H1 (cell line): ENCODE measurements around the gene DRC7. TPM values are rescaled to one million over a fixed set of nuclear protein-coding genes. Genes with fewer than 3 reads are reported as not detected.
A peak's percentile ranks its signal among the peaks of the same experiment; 100 is the strongest.

Experiments
- CTCF ChIA-PET: fragments of 300-600 bp; sonication (Branson Sonifier 250); formaldehyde crosslinking; loops from one replicate; lab custom pipeline; 2021; ENCODE audit not compliant: partially characterized antibody; lab: Charles Lee
- POLR2A ChIA-PET: fragments of 300-600 bp; sonication (Branson Sonifier 250); formaldehyde crosslinking; loops from one replicate; lab custom pipeline; 2021; ENCODE audit warnings: inconsistent platforms; ENCODE audit not compliant: partially characterized antibody; lab: Charles Lee
- DNase-seq, 2 experiments: peaks; one replicate each; pipeline versions ENCODE4 v3.0.0 to v3.0.0-alpha.2; 2010 to 2022; ENCODE audit warnings: low spot score in 2 of 2, low read depth in 1 of 2, mixed read lengths in 1 of 2
- FAIRE-seq: peaks from 2 replicates; lab custom pipeline; 2011; peaks lifted over from hg19 to GRCh38; lab: Jason Lieb, UNC
- H2AFZ ChIP-seq: 2 replicates; pipeline ENCODE4 v1.8.1; 2012; ENCODE audit warnings: low read length, inconsistent platforms
- H2AK5ac ChIP-seq: 2 replicates; pipeline ENCODE4 v1.6.1; 2013; ENCODE audit warnings: low read depth, low read length
- H2BK120ac ChIP-seq: replicated peaks from 2 replicates; pipeline ENCODE3; 2013; ENCODE audit warnings: low read depth, low read length, inconsistent platforms
- H2BK12ac ChIP-seq: 2 replicates; pipeline ENCODE4 v1.6.1; 2013; ENCODE audit warnings: low read depth, low read length
- H2BK15ac ChIP-seq: 2 replicates; pipeline ENCODE4 v1.6.1; 2013; ENCODE audit warnings: low read length
- H2BK20ac ChIP-seq: 2 replicates; pipeline ENCODE4 v1.6.1; 2013; ENCODE audit warnings: low read length
- H2BK5ac ChIP-seq: 2 replicates; pipeline ENCODE4 v1.6.1; 2013; ENCODE audit warnings: low read depth, low read length
- H3K14ac ChIP-seq: 2 replicates; pipeline ENCODE4 v1.6.1; 2013; ENCODE audit warnings: inconsistent platforms; ENCODE audit not compliant: insufficient read length
- H3K18ac ChIP-seq: 2 replicates; pipeline ENCODE4 v1.6.1; 2013; ENCODE audit warnings: low read length; ENCODE audit errors: extremely low read depth
- H3K23ac ChIP-seq: 2 replicates; pipeline ENCODE4 v1.6.1; 2013; ENCODE audit warnings: inconsistent platforms; ENCODE audit not compliant: insufficient read length
- H3K23me2 ChIP-seq: 2 replicates; pipeline ENCODE4 v1.6.1; 2013; ENCODE audit warnings: low read depth, low read length
- H3K27ac ChIP-seq: 2 replicates; pipeline ENCODE4 v1.6.1; 2011; ENCODE audit warnings: low read depth, low read length, inconsistent platforms
- H3K27me3 ChIP-seq, 4 experiments: replicated peaks in 1 of 4; 1 replicate in 1 of 4; 2 replicates in 3 of 4; pipeline versions ENCODE4 v1.6.1 to v1.8.1; 2011 to 2013; ENCODE audit warnings: low read length in 3 of 4, mild to moderate bottlenecking in 3 of 4, inconsistent platforms in 2 of 4, mixed read lengths in 2 of 4, moderate library complexity in 1 of 4; ENCODE audit not compliant: control insufficient read depth in 3 of 4, insufficient read depth in 3 of 4; ENCODE audit errors: extremely low read depth in 1 of 4
- H3K36me3 ChIP-seq, 4 experiments: 2 replicates each; pipeline versions ENCODE4 v1.6.1 to v1.8.1; 2011 to 2013; ENCODE audit warnings: mild to moderate bottlenecking in 4 of 4, low read length in 3 of 4, moderate library complexity in 2 of 4, control low read depth in 1 of 4, inconsistent platforms in 1 of 4; ENCODE audit not compliant: insufficient read depth in 4 of 4, control insufficient read depth in 2 of 4
- H3K4ac ChIP-seq: replicated peaks from 2 replicates; pipeline ENCODE3; 2013; ENCODE audit warnings: low read length, low read depth, mixed read lengths, inconsistent platforms; ENCODE audit not compliant: insufficient read length
- H3K4me1 ChIP-seq, 4 experiments: replicated peaks in 1 of 4; 1 replicate in 1 of 4; 2 replicates in 3 of 4; pipeline versions ENCODE4 v1.6.1 to v1.8.1; 2011 to 2013; ENCODE audit warnings: low read length in 3 of 4, inconsistent platforms in 2 of 4, mixed read lengths in 1 of 4; ENCODE audit not compliant: insufficient read depth in 4 of 4, control insufficient read depth in 3 of 4
- H3K4me2 ChIP-seq, 2 experiments: 2 replicates each; pipeline versions ENCODE4 v1.6.1 to v1.8.1; 2011 to 2013; ENCODE audit warnings: low read depth in 2 of 2, low read length in 2 of 2, control low read depth in 1 of 2, inconsistent platforms in 1 of 2, mild to moderate bottlenecking in 1 of 2; ENCODE audit not compliant: insufficient read depth in 1 of 2
- H3K4me3 ChIP-seq, 4 experiments: fragments of 200-600, 300-600 bp in 1 of 4; sonication (generic), shearing (Covaris generic), sonication (Bioruptor Twin) in 1 of 4; 2 replicates each; pipeline versions ENCODE4 v1.5.1 to v1.8.1; 2011 to 2016; ENCODE audit warnings: low read length in 4 of 4, low read depth in 3 of 4, control low read depth in 2 of 4, inconsistent platforms in 2 of 4, mild to moderate bottlenecking in 2 of 4, mixed read lengths in 1 of 4, moderate library complexity in 1 of 4; ENCODE audit not compliant: insufficient read depth in 2 of 4; ENCODE audit errors: extremely low read depth in 1 of 4
- H3K56ac ChIP-seq: replicated peaks from 2 replicates; pipeline ENCODE3; 2013; ENCODE audit warnings: low read depth, mild to moderate bottlenecking, mixed read lengths, low read length, inconsistent platforms; ENCODE audit not compliant: insufficient read length
- H3K79me1 ChIP-seq: 2 replicates; pipeline ENCODE4 v1.6.1; 2013; ENCODE audit warnings: low read depth, low read length, control low read depth
- H3K79me2 ChIP-seq, 2 experiments: 2 replicates each; pipeline versions ENCODE4 v1.6.1 to v1.8.1; 2012 to 2013; ENCODE audit warnings: low read length in 2 of 2, mild to moderate bottlenecking in 2 of 2, inconsistent platforms in 1 of 2; ENCODE audit not compliant: insufficient read depth in 2 of 2, control insufficient read depth in 1 of 2
- H3K9ac ChIP-seq, 4 experiments: replicated peaks in 1 of 4; 1 replicate in 1 of 4; 2 replicates in 3 of 4; pipeline versions ENCODE4 v1.6.1 to v1.8.1; 2011 to 2013; ENCODE audit warnings: low read depth in 3 of 4, low read length in 3 of 4, control low read depth in 2 of 4, mild to moderate bottlenecking in 2 of 4, moderate library complexity in 2 of 4, inconsistent platforms in 1 of 4; ENCODE audit errors: extremely low read depth in 1 of 4
- H3K9me3 ChIP-seq, 2 experiments: 2 replicates each; pipeline versions ENCODE4 v1.6.1 to v1.8.1; 2012 to 2013; ENCODE audit warnings: mild to moderate bottlenecking in 2 of 2, moderate library complexity in 2 of 2, control low read depth in 1 of 2, inconsistent platforms in 1 of 2, low read depth in 1 of 2, low read length in 1 of 2, mixed read lengths in 1 of 2; ENCODE audit not compliant: insufficient read depth in 2 of 2
- H4K20me1 ChIP-seq, 2 experiments: replicated peaks in 1 of 2; 2 replicates each; pipeline versions ENCODE3 to v1.8.1; 2011 to 2013; ENCODE audit warnings: inconsistent platforms in 2 of 2, low read length in 2 of 2, mild to moderate bottlenecking in 1 of 2; ENCODE audit not compliant: insufficient read depth in 2 of 2, control insufficient read depth in 1 of 2
- H4K5ac ChIP-seq: 2 replicates; pipeline ENCODE4 v1.6.1; 2013; ENCODE audit warnings: low read length, low read depth, mixed read lengths, inconsistent platforms; ENCODE audit not compliant: insufficient read length
- H4K8ac ChIP-seq: 2 replicates; pipeline ENCODE4 v1.8.0; 2013; ENCODE audit warnings: mild to moderate bottlenecking, moderate library complexity, low read length, inconsistent platforms; ENCODE audit not compliant: insufficient read depth; ENCODE audit errors: extremely low read depth
- H4K91ac ChIP-seq: replicated peaks from 2 replicates; pipeline ENCODE3; 2013; ENCODE audit warnings: low read length, mixed read lengths, inconsistent platforms; ENCODE audit not compliant: insufficient read length
- BACH1 ChIP-seq: IDR thresholded peaks from 2 replicates; pipeline ENCODE4 v1.6.1; 2012; ENCODE audit warnings: low read length, improper control_type of control experiment
- BRCA1 ChIP-seq: IDR thresholded peaks from 2 replicates; pipeline ENCODE4 v1.6.1; 2012; ENCODE audit warnings: low read depth, low read length, improper control_type of control experiment
- EGR1 ChIP-seq: IDR thresholded peaks from 2 replicates; pipeline ENCODE4 v1.6.1; 2011; ENCODE audit warnings: low read depth, low read length, borderline replicate concordance
- GABPA ChIP-seq: IDR thresholded peaks from 2 replicates; pipeline ENCODE4 v1.6.1; 2011; ENCODE audit warnings: mild to moderate bottlenecking, low read length, moderate library complexity, borderline replicate concordance; ENCODE audit not compliant: insufficient read depth
- GTF2F1 ChIP-seq: IDR thresholded peaks from 2 replicates; pipeline ENCODE4 v1.6.1; 2012; ENCODE audit warnings: low read depth, low read length, improper control_type of control experiment, borderline replicate concordance
- MAFK ChIP-seq: IDR thresholded peaks from 2 replicates; pipeline ENCODE4 v1.6.1; 2012; ENCODE audit warnings: low read depth, mild to moderate bottlenecking, improper control_type of control experiment, low read length
- POLR2A ChIP-seq, 2 experiments: IDR thresholded peaks; 1 replicate in 1 of 2; 2 replicates in 1 of 2; pipeline ENCODE4 v1.6.1; 2011; ENCODE audit warnings: low read depth in 2 of 2, low read length in 2 of 2, mild to moderate bottlenecking in 2 of 2; ENCODE audit errors: control extremely low read depth in 1 of 2
- RXRA ChIP-seq: IDR thresholded peaks from 2 replicates; pipeline ENCODE4 v1.6.1; 2011; ENCODE audit warnings: low read depth, mild to moderate bottlenecking, low read length, moderate library complexity; ENCODE audit not compliant: insufficient read depth
- SAP30 ChIP-seq: fragments of 300-600 bp; sonication (generic); IDR thresholded peaks from 2 replicates; pipeline ENCODE4 v1.7.1; 2012; ENCODE audit warnings: low read length, moderate library complexity, mild to moderate bottlenecking, inconsistent platforms; ENCODE audit not compliant: insufficient read depth, insufficient replicate concordance
- SP1 ChIP-seq: IDR thresholded peaks from 2 replicates; pipeline ENCODE4 v1.6.1; 2011; ENCODE audit warnings: low read depth, low read length
- SRF ChIP-seq: IDR thresholded peaks from 2 replicates; pipeline ENCODE4 v1.6.1; 2011; ENCODE audit warnings: mild to moderate bottlenecking, low read depth, low read length, moderate library complexity
- TAF7 ChIP-seq: optimal IDR thresholded peaks from 2 replicates; pipeline ENCODE3; 2011; ENCODE audit warnings: low read depth, mild to moderate bottlenecking, inconsistent platforms, low read length, moderate library complexity, borderline replicate concordance
- whole genome bisulfite sequencing, 2 experiments: shearing (Covaris generic) in 1 of 2; methylation state at CpG; one replicate each; pipeline versions ENCODE4 v1.1.6 to v1.1.7; 2013 to 2015; ENCODE audit warnings: low lambda C conversion rate in 2 of 2, mixed read lengths in 2 of 2, inconsistent platforms in 1 of 2, low coverage in 1 of 2, missing lambda C conversion rate in 1 of 2; ENCODE audit not compliant: insufficient replicate concordance in 2 of 2, insufficient coverage in 1 of 2, insufficient read length in 1 of 2; ENCODE audit errors: extremely low coverage in 1 of 2, missing lambda C conversion rate in 1 of 2; 5-methylcytosine and 5-hydroxymethylcytosine counted together
- polyA plus RNA-seq, 7 experiments: library from polyadenylated mRNA; depleted of rRNA in 3 of 7; stranded (reverse) in 5 of 7; unstranded in 2 of 7; fragments of >200 nt in 5 of 7; fragments of 200-250 nt in 2 of 7; gene quantifications; 1 replicate in 5 of 7; 2 replicates in 1 of 7; 4 replicates in 1 of 7; pipeline versions ENCODE4 v1.2.1 to v1.2.3, GENCODE V29; 2011 to 2013; ENCODE audit warnings: missing spikeins in 2 of 7, mixed read lengths in 2 of 7
- total RNA-seq: library from RNA; stranded (reverse); fragmentation: NEBNext Ultra II Directional; extraction: Animal tissue kit (Norgen Biotek cat#: 25700); gene quantifications from 2 replicates; pipeline ENCODE4 v1.2.1, GENCODE V29; 2021

DRC7 gene
- total and polyA plus RNA-seq, 2 of the 8 experiments (the other 6 are each of a cell fraction or from before 2014, with no cell fraction given), result 0.14 TPM; not detected in 1

DNA sequence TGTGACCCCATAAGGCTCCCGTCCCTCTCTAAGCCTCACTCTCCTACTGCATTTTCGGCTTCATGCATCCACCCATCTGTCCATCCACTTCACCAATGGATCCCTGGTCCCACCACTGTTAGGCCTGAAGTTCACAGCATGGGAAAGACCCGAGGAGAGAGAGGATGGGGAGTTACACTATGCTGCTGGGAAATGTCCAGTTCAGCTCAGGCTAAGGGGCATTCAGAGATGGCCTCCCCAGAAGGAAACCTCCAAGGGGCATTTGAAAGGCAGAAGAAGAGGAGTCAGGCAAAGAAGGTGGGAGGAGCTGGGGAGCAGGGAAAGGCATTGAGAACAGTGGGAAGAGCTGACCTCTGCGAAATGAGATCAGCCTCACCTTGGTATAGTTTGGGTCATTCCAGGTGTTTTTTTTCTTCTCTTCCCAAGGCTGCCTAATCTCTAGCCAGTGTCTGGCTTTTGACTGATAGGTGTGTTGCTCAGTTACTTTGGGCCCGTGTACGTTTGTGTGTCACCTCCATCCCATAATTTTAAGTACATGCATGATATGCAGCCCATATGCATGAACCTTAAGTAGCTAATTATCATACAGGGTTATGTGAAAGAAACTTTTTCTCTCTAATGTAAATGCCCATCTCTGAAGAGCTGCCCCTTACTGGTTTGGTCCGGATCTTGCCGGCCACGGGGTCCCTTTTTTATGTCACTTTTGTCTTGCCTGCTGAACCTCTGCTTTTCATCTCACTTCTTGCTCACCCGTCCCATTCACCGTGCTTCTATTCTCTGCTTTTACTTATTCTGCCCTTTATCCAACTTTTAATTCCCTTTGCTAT, 11.6 kb upstream of the DRC7 start:
- POLR2A ChIA-PET, result interaction anchor here (1.2 to 3.3 kb wide), 2 partner anchors 10 to 115 kb away, joined by 3 to 19 read pairs; no protein-coding TSS in a partner anchor
- TF ChIP-seq TAF7 (peak; percentile 95), SP1 (no peak), GABPA (no peak), POLR2A (IDR thresholded peaks at IDR 0.05; ENCODE audit: control extremely low read depth in 1 of 2, low read depth in 2 of 2, low read length in 2 of 2) (peak in 1 of 2 experiments; percentile 60; a peak in 2 of 3 replicates), RXRA (no peak), BACH1 (no peak), BRCA1 (no peak), SRF (no peak), GTF2F1 (no peak), EGR1 (no peak), MAFK (no peak), SAP30 (no peak)

More for the DNA sequence above, 11.6 kb upstream of the DRC7 start:
- no peaks in the 10 kb centered on the region for H3K9me3 ChIP-seq
- H2BK120ac ChIP-seq, result no peak overlapping the region
- no peaks in the 10 kb centered on the region for H3K27me3 ChIP-seq
- no peak overlapping the region for H3K56ac ChIP-seq
- no peaks in the 10 kb centered on the region for H3K36me3 ChIP-seq
- no peak overlapping the region for H4K8ac ChIP-seq
- H3K23ac ChIP-seq, result no peak overlapping the region
- FAIRE-seq (no peak), DNase-seq (no peak)
- WGBS, 2 experiments, result 80% methylated on average over 10 of the region's 11 CpGs; no CpG with 5 or more reads in 1 of the 2 experiments
- no peak overlapping the region for H4K5ac ChIP-seq
- H3K9ac ChIP-seq, result no peak overlapping the region
- H3K79me1 ChIP-seq, result no peaks in the 10 kb centered on the region
- H2AFZ ChIP-seq, result no peak overlapping the region
- H3K79me2 ChIP-seq, result no peaks in the 10 kb centered on the region
- H3K4me1 ChIP-seq, result peaks cover 0 to 7% (median 5%) of the 10 kb centered on the region in 4 experiments; a peak in 4 of 7 replicates
- H2BK15ac ChIP-seq, result no peak overlapping the region
- no peaks in the 10 kb centered on the region for H4K20me1 ChIP-seq
- H3K23me2 ChIP-seq, result no peaks in the 10 kb centered on the region
- no peak overlapping the region for H4K91ac ChIP-seq
- H2BK12ac ChIP-seq, result no peak overlapping the region
- H2AK5ac ChIP-seq, result no peak overlapping the region
- no peak overlapping the region for H3K4ac ChIP-seq
- CTCF ChIA-PET, result interaction anchor here (0.6 to 1.4 kb wide), 10 partner anchors 9 to 185 kb away, joined by 3 to 5 read pairs (median 4); partner anchors contain the start of gene ADGRG3
- no peak overlapping the region for H3K4me3 ChIP-seq
- H3K27ac ChIP-seq, result no peak overlapping the region
- H2BK5ac ChIP-seq, result no peak overlapping the region
- H3K18ac ChIP-seq, result no peak overlapping the region
- no peak overlapping the region for H2BK20ac ChIP-seq
- no peak overlapping the region for H3K14ac ChIP-seq
- no peak overlapping the region for H3K4me2 ChIP-seq
